Endothelial cell of umbilical vein (primary cell): ENCODE results near the gene USH2A. TPM values are rescaled to one million over a fixed set of nuclear protein-coding genes. Genes with fewer than 3 reads are reported as not detected.

Experiments used
- BruUV-seq: library from RNA; stranded (reverse); fragments of 400-500 nt; replicated peaks from 2 replicates; lab custom pipeline; 2021; lab: Mats Ljungman, UMichigan
- CTCF ChIA-PET: fragments of 300-600, 350-600 bp; sonication (Branson Sonifier 250); formaldehyde crosslinking; loops from one replicate; lab custom pipeline; 2021; ENCODE audit warnings: antibody characterized with exemption, inconsistent platforms; lab: Charles Lee
- POLR2A ChIA-PET: fragments of 300-600, 350-600 bp; sonication (Branson Sonifier 250); formaldehyde crosslinking; loops from one replicate; lab custom pipeline; 2021; ENCODE audit warnings: antibody characterized with exemption, inconsistent platforms; lab: Charles Lee
- DNase-seq: peaks from one replicate; pipeline ENCODE4 v3.0.0-alpha.2; 2011; ENCODE audit warnings: low read depth, low spot score
- FAIRE-seq: peaks from 2 replicates; lab custom pipeline; 2011; peaks lifted over from hg19 to GRCh38; lab: Jason Lieb, UNC
- H2AFZ ChIP-seq: 2 replicates; pipeline ENCODE4 v1.6.0; 2012; ENCODE audit warnings: low read depth, low read length, control low read depth, inconsistent platforms
- H3K27ac ChIP-seq: 2 replicates; pipeline ENCODE4 v1.5.1; 2011; ENCODE audit warnings: low read depth, mild to moderate bottlenecking, control low read depth, low read length, moderate library complexity; ENCODE audit not compliant: insufficient read depth
- H3K27me3 ChIP-seq, 2 experiments: 2 replicates each; pipeline versions ENCODE4 v1.6.0 to v1.6.1; 2011; ENCODE audit warnings: low read length in 2 of 2, mixed read lengths in 1 of 2; ENCODE audit not compliant: control insufficient read depth in 2 of 2, insufficient read depth in 2 of 2
- H3K36me3 ChIP-seq, 2 experiments: 2 replicates in 1 of 2; 3 replicates in 1 of 2; pipeline ENCODE4 v1.5.1; 2011; ENCODE audit warnings: low read length in 2 of 2, mild to moderate bottlenecking in 1 of 2, moderate library complexity in 1 of 2; ENCODE audit not compliant: control insufficient read depth in 2 of 2, insufficient read depth in 2 of 2; ENCODE audit errors: extremely low read depth in 1 of 2
- H3K4me1 ChIP-seq: 3 replicates; pipeline ENCODE4 v1.5.1; 2011; ENCODE audit warnings: mild to moderate bottlenecking, low read length; ENCODE audit not compliant: control insufficient read depth, insufficient read depth; ENCODE audit errors: extremely low read depth
- H3K4me2 ChIP-seq: 2 replicates; pipeline ENCODE4 v1.6.1; 2011; ENCODE audit warnings: low read length, control low read depth, mixed read lengths; ENCODE audit not compliant: insufficient read depth
- H3K4me3 ChIP-seq, 3 experiments: fragments of 200-600 bp in 1 of 3; sonication (generic), shearing (Covaris generic) in 1 of 3; replicated peaks in 1 of 3; 2 replicates each; pipeline ENCODE4 v1.5.1; 2011 to 2016; ENCODE audit warnings: control low read depth in 3 of 3, low read length in 3 of 3, mild to moderate bottlenecking in 2 of 3, inconsistent platforms in 1 of 3, low read depth in 1 of 3, moderate library complexity in 1 of 3; ENCODE audit not compliant: insufficient read depth in 1 of 3
- H3K79me2 ChIP-seq: 2 replicates; pipeline ENCODE4 v1.6.0; 2012; ENCODE audit warnings: low read length, inconsistent platforms; ENCODE audit not compliant: control insufficient read depth, insufficient read depth
- H3K9ac ChIP-seq: replicated peaks from 2 replicates; pipeline ENCODE3; 2011; ENCODE audit warnings: low read length, control low read depth; ENCODE audit not compliant: insufficient read depth; ENCODE audit errors: extremely low read depth
- H3K9me1 ChIP-seq: replicated peaks from 3 replicates; pipeline ENCODE4 v1.6.0; 2011; ENCODE audit warnings: mild to moderate bottlenecking, low read length; ENCODE audit not compliant: control insufficient read depth, insufficient read depth; ENCODE audit errors: extremely low read depth
- H3K9me3 ChIP-seq: replicated peaks from 2 replicates; pipeline ENCODE4 v1.5.1; 2012; ENCODE audit warnings: low read length, inconsistent platforms; ENCODE audit not compliant: control insufficient read depth, insufficient read depth
- H4K20me1 ChIP-seq: replicated peaks from 2 replicates; pipeline ENCODE3; 2011; ENCODE audit warnings: mild to moderate bottlenecking, low read length; ENCODE audit not compliant: control insufficient read depth, insufficient read depth; ENCODE audit errors: extremely low read depth
- CTCF ChIP-seq, 2 donors: IDR thresholded peaks; 1 replicate in 1 of 2; 2 replicates in 1 of 2; pipeline ENCODE4 v1.5.1; 2011; ENCODE audit warnings: low read length in 2 of 2, mild to moderate bottlenecking in 2 of 2, moderate library complexity in 2 of 2, control low read depth in 1 of 2, inconsistent platforms in 1 of 2, low read depth in 1 of 2; ENCODE audit not compliant: insufficient read depth in 1 of 2; ENCODE audit errors: extremely low read depth in 1 of 2
- EZH2 ChIP-seq: IDR thresholded peaks from 2 replicates; pipeline ENCODE4 v1.6.1; 2012; ENCODE audit warnings: borderline replicate concordance, low read depth, mild to moderate bottlenecking, moderate library complexity, low read length, inconsistent platforms; ENCODE audit not compliant: severe bottlenecking
- FOS ChIP-seq: IDR thresholded peaks from 2 replicates; pipeline ENCODE4 v1.6.1; 2011; ENCODE audit warnings: mild to moderate bottlenecking, low read length, moderate library complexity, borderline replicate concordance; ENCODE audit not compliant: insufficient read depth
- GATA2 ChIP-seq: IDR thresholded peaks from 2 replicates; pipeline ENCODE4 v1.7.0; 2011; ENCODE audit warnings: low read depth, mild to moderate bottlenecking, moderate library complexity, mixed read lengths, low read length; ENCODE audit not compliant: insufficient read length, insufficient read depth
- JUN ChIP-seq: IDR thresholded peaks from 2 replicates; pipeline ENCODE4 v1.6.1; 2011; ENCODE audit warnings: borderline replicate concordance, low read depth; ENCODE audit not compliant: insufficient read length, insufficient read depth
- MYC ChIP-seq: IDR thresholded peaks from one replicate; pipeline ENCODE4 v1.6.1; 2011; ENCODE audit warnings: mild to moderate bottlenecking, low read depth, low read length
- POLR2A ChIP-seq: IDR thresholded peaks from 2 replicates; pipeline ENCODE4 v1.6.1; 2012; ENCODE audit warnings: low read depth, mild to moderate bottlenecking, control low read depth, low read length
- POLR2AphosphoS5 ChIP-seq: IDR thresholded peaks from 2 replicates; pipeline ENCODE4 v1.6.1; 2012; ENCODE audit warnings: low read depth, mild to moderate bottlenecking, control low read depth, low read length, moderate library complexity; ENCODE audit not compliant: insufficient read depth
- dilution Hi-C: fragments of 300-500 bp; cut with MboI; formaldehyde crosslinking; loops from one replicate; pipeline ENCODE4 v1.15.0; 2019; ENCODE audit warnings: low sequenced_read_pairs; ENCODE audit not compliant: extremely low pct_ligation_motif_present
- intact Hi-C: fragments of 100-400 bp; cut with micrococcal nuclease; formaldehyde crosslinking; loops from one replicate; pipeline ENCODE4 v1.10.0; 2022
- polyA plus RNA-seq, 4 experiments: library from polyadenylated mRNA; depleted of rRNA in 3 of 4; stranded (reverse) in 3 of 4; unstranded in 1 of 4; fragments of >200 nt; gene quantifications; 2 replicates each; pipeline versions ENCODE4 v1.2.1 to v1.2.3, GENCODE V29; 2011 to 2012; ENCODE audit warnings: missing spikeins in 1 of 4
- total RNA-seq: library from RNA; stranded (reverse); gene quantifications from 2 replicates; pipeline ENCODE4 v1.2.3, GENCODE V29; 2021
- TF ChIP-seq, protein P1 (sequence below): IDR thresholded peaks from 2 replicates; pipeline ENCODE4 v1.6.1; 2011; ENCODE audit not compliant: insufficient read depth, insufficient read length

The USH2A gene
- total and polyA plus RNA-seq, 2 donors (not counting 3 experiments of a cell fraction or from before 2014, with no cell fraction given), result not detected

GRCh38 chr1:216323344-216323743 lies 99.9 kb downstream of the USH2A start:
- FAIRE-seq (no peak), DNase-seq (no peak)
- no peaks in the 10 kb centered on the region for H3K79me2 ChIP-seq
- H3K27ac ChIP-seq, result no peak overlapping the region
- no peaks in the 10 kb centered on the region for H3K36me3 ChIP-seq
- H3K4me2 ChIP-seq, result no peak overlapping the region
- no peak overlapping the region for H3K9ac ChIP-seq
- no TSS peak for BruUV-seq
- dilution Hi-C loops (no loop called here), intact Hi-C loops (no loop called here)
- POLR2A ChIA-PET, result no interaction called here
- H3K4me3 ChIP-seq, result no peak overlapping the region
- CTCF ChIA-PET, result no interaction called here
- no peaks in the 10 kb centered on the region for H4K20me1 ChIP-seq
- no peaks in the 10 kb centered on the region for H3K4me1 ChIP-seq
- no peaks in the 10 kb centered on the region for H3K27me3 ChIP-seq
- H2AFZ ChIP-seq, result no peak overlapping the region
- no peaks in the 10 kb centered on the region for H3K9me1 ChIP-seq
- no peaks in the 10 kb centered on the region for H3K9me3 ChIP-seq
- no peak for TF ChIP-seq CTCF (IDR thresholded peaks at IDR 0.05; ENCODE audit: extremely low read depth in 1 of 2, insufficient read depth in 1 of 2, low read depth in 1 of 2, low read length in 2 of 2)
- TF ChIP-seq EZH2, result no peak

GRCh38 chr1:216314379-216315095 lies 108.7 kb downstream of the USH2A start:
- H3K9ac ChIP-seq, result no peak overlapping the region
- H4K20me1 ChIP-seq, result no peaks in the 10 kb centered on the region
- no peak overlapping the region for H3K4me3 ChIP-seq
- no peaks in the 10 kb centered on the region for H3K79me2 ChIP-seq
- no peak for TF ChIP-seq GATA2
- no peak for TF ChIP-seq POLR2AphosphoS5
- TF ChIP-seq, protein P1, sequence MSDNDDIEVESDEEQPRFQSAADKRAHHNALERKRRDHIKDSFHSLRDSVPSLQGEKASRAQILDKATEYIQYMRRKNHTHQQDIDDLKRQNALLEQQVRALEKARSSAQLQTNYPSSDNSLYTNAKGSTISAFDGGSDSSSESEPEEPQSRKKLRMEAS, result no peak
- TF ChIP-seq FOS, result no peak
- no peak for TF ChIP-seq JUN
- TF ChIP-seq EZH2, result no peak
- no peak for TF ChIP-seq POLR2A
- TF ChIP-seq MYC, result no peak
- no peak for TF ChIP-seq CTCF (IDR thresholded peaks at IDR 0.05; ENCODE audit: extremely low read depth in 1 of 2, insufficient read depth in 1 of 2, low read depth in 1 of 2, low read length in 2 of 2)
- CTCF ChIA-PET, result no interaction called here
- FAIRE-seq (no peak), DNase-seq (no peak)
- BruUV-seq, result no TSS peak
- dilution Hi-C loops, result no loop called here
- intact Hi-C loops, result no loop called here
- peaks cover 2% of the 10 kb centered on the region for H3K9me3 ChIP-seq
- H2AFZ ChIP-seq, result no peak overlapping the region
- H3K36me3 ChIP-seq, result no peaks in the 10 kb centered on the region
- H3K4me1 ChIP-seq, result no peaks in the 10 kb centered on the region
- no peaks in the 10 kb centered on the region for H3K27me3 ChIP-seq
- H3K9me1 ChIP-seq, result no peaks in the 10 kb centered on the region
- H3K27ac ChIP-seq, result no peak overlapping the region
- H3K4me2 ChIP-seq, result no peak overlapping the region
- POLR2A ChIA-PET, result no interaction called here
